ENCODE results near the gene MARK1. TPM values are rescaled to one million over a fixed set of nuclear protein-coding genes. Genes with fewer than 3 reads are reported as not detected.

Gene MARK1
- total RNA-seq, 1 donor from 2014 or later, result 12.5 TPM

DNA sequence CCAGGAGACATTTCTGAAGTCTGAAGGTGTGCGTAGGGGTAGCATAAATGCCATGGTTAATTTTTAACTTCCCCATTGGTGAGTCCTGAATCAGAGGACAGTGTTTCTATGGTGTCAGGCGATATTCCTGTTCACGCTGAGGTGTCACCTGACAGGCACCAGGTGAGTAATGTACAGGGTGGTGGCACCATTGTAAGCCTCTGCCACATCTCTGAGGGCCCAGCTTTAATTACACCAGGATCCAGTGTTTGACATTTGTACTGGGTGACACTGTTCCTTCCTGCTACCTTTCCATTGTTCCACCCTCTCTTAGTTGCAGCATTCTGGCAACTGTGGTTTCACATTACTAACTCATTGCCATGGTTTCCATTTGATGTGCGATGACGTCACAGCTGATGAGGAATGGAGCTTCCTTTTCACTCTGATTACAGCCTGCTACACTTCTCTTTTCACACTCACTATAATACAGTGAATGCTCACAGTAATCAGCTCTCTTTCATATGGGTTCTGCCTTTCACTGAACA lies 40.6 kb upstream of the MARK1 start:
- no peak overlapping the region for H3K4me3 Mint-ChIP-seq (ENCODE audit: unreplicated experiment)
- H3K27ac Mint-ChIP-seq (ENCODE audit: unreplicated experiment), result peak overlapping the region; percentile 76
- no peaks in the 10 kb centered on the region for H3K36me3 Mint-ChIP-seq (ENCODE audit: low read depth, unreplicated experiment)
- H3K27me3 Mint-ChIP-seq (ENCODE audit: unreplicated experiment), result peaks cover 2% of the 10 kb centered on the region
- peak; percentile 18 for DNase-seq (ENCODE audit: low spot score)
- H3K9me3 Mint-ChIP-seq (ENCODE audit: unreplicated experiment), result no peaks in the 10 kb centered on the region
- peaks cover 7% of the 10 kb centered on the region for H3K4me1 Mint-ChIP-seq (ENCODE audit: unreplicated experiment)
- TF ChIP-seq CTCF (IDR thresholded peaks at IDR 0.05; ENCODE audit: unreplicated experiment), result no peak

GRCh38 chr1:220491891-220492290 lies 36.0 kb upstream of the MARK1 start:
- peaks cover 2% of the 10 kb centered on the region for H3K27me3 Mint-ChIP-seq (ENCODE audit: unreplicated experiment)
- H3K36me3 Mint-ChIP-seq (ENCODE audit: low read depth, unreplicated experiment), result no peaks in the 10 kb centered on the region
- H3K27ac Mint-ChIP-seq (ENCODE audit: unreplicated experiment), result no peak overlapping the region
- TF ChIP-seq CTCF (IDR thresholded peaks at IDR 0.05; ENCODE audit: unreplicated experiment), result no peak
- no peak for DNase-seq (ENCODE audit: low spot score)
- H3K4me3 Mint-ChIP-seq (ENCODE audit: unreplicated experiment), result no peak overlapping the region
- peaks cover 7% of the 10 kb centered on the region for H3K4me1 Mint-ChIP-seq (ENCODE audit: unreplicated experiment)
- H3K9me3 Mint-ChIP-seq (ENCODE audit: unreplicated experiment), result no peaks in the 10 kb centered on the region

DNA sequence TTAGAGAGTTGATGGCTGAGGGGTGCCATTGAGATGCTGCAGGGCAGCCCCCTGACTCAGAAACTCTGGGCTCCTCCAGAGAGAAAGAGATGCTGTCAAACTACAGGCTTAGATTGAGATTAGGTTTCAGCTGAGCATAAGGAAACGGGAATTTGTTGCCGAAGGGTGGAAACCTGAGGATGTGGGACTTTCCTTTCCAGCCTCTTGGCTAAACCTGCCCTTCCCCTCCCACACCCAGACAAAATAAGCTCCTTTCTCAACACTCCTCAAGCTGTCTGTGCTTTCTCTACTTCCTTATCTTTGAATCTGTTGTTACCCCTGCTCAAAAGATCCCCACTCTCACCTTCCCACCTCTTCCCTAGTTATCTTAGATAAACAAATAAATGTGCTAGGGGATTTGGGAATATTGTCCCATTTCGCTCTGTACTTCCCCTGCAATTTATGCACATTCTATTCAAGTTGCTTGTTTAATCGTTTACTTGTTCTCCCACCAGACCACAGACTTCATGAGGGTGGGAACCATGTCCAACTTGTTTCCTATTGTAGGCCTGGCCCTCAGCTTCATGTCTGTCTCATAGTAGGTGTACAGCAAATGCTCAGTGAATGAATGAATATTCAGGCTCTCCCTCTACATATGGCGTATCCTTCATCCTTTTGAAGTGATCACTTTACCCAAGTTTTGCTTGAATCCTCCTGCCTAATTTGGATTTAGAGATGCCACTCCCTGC lies 30.6 kb upstream of the MARK1 start:
- no peaks in the 10 kb centered on the region for H3K9me3 Mint-ChIP-seq (ENCODE audit: unreplicated experiment)
- H3K27me3 Mint-ChIP-seq (ENCODE audit: unreplicated experiment), result peaks cover 2% of the 10 kb centered on the region

DNA sequence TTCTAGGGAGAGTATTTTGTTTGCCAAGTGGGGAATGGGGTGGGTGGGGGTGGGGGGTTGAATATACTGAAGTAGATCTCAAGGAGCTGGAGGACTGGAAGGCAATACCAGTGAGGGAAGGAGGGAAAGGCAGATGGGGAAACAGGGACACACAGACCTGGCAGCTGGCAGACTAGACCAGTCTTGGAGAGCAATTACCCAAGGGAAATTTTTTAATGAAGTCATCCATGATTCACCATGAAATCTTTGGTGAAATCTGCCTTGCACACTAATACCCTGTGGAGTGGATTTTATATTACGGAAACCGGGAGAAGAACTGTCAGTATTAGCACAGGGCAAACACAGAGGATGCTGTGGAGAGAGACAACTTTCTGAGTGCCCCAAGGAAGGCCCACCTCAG lies 29.7 kb upstream of the MARK1 start:
- Mint-ChIP-seq H3K9me3 (ENCODE audit: unreplicated experiment) (no peaks in the 10 kb centered on the region), H3K36me3 (ENCODE audit: low read depth, unreplicated experiment) (no peaks in the 10 kb centered on the region), H3K4me1 (ENCODE audit: unreplicated experiment) (peaks cover 8% of the 10 kb centered on the region), H3K4me3 (ENCODE audit: unreplicated experiment) (no peak overlapping the region), H3K27ac (ENCODE audit: unreplicated experiment) (no peak overlapping the region), H3K27me3 (ENCODE audit: unreplicated experiment) (peaks cover 2% of the 10 kb centered on the region)
- no peak for DNase-seq (ENCODE audit: low spot score)
- no peak for TF ChIP-seq CTCF (IDR thresholded peaks at IDR 0.05; ENCODE audit: unreplicated experiment)

More for the DNA sequence above, 30.6 kb upstream of the MARK1 start:
- Mint-ChIP-seq H3K4me1 (ENCODE audit: unreplicated experiment) (peaks cover 8% of the 10 kb centered on the region), H3K36me3 (ENCODE audit: low read depth, unreplicated experiment) (no peaks in the 10 kb centered on the region), H3K4me3 (ENCODE audit: unreplicated experiment) (no peak overlapping the region), H3K27ac (ENCODE audit: unreplicated experiment) (no peak overlapping the region)
- no peak for DNase-seq (ENCODE audit: low spot score)
- TF ChIP-seq CTCF (IDR thresholded peaks at IDR 0.05; ENCODE audit: unreplicated experiment), result no peak

- H3K4me3 Mint-ChIP-seq (ENCODE audit: unreplicated experiment), result no peak overlapping the region
- no peak for TF ChIP-seq CTCF (IDR thresholded peaks at IDR 0.05; ENCODE audit: unreplicated experiment)
- no peaks in the 10 kb centered on the region for H3K36me3 Mint-ChIP-seq (ENCODE audit: low read depth, unreplicated experiment)
- H3K9me3 Mint-ChIP-seq (ENCODE audit: unreplicated experiment), result no peaks in the 10 kb centered on the region
- peaks cover 8% of the 10 kb centered on the region for H3K4me1 Mint-ChIP-seq (ENCODE audit: unreplicated experiment)
- H3K27ac Mint-ChIP-seq (ENCODE audit: unreplicated experiment), result no peak overlapping the region
- DNase-seq (ENCODE audit: low spot score), result no peak
- H3K27me3 Mint-ChIP-seq (ENCODE audit: unreplicated experiment), result no peaks in the 10 kb centered on the region
Measured at GRCh38 chr1:220500372-220500771, 27.6 kb upstream of the MARK1 start.
